ENCODE measurements around the gene PACSIN3.

DNA sequence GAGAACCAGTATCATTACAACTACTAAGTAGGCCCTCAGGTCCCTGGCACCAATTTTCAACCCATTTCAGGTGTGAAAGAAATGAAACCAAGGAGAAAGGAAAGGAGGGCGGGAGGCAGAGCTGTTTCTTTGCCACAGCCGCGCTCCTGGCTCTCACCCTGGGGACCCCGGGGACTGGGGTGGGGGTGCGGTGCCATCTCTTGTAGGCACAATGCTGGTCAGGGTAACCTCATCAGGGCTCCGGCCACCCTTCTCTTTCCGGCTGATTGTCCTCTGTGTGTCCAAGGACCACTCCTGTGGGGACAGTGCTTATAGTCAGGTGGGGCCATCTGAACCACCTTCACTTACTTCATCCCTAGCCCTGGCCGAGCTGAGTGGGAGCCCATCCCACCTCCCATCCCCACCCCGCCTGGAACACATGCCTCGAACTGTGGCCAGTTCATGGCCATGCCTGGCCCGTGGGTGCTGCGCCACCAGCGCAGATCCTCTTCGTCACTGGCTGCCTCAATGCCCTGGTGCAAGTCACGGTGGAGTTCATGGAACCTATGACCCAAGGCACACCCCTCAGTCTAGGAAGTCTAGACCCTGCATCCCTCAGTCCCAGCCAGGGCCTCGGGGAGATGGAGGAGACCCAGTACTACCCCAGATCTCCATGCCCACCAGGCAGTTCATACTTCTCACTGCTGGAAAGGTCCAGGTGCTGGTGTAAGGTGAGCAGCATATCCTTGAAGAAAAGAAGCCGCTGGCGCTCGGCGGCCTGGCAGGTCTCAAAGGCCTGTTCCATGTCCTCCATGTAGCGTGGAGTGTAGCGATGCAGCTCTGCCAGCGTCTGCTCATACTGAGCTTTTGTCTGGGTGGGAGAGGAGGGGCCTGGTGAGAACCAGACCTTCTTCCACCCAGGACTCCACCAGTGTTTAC, 7.2 kb downstream of the PACSIN3 start:
- TF ChIP-seq, protein P1, sequence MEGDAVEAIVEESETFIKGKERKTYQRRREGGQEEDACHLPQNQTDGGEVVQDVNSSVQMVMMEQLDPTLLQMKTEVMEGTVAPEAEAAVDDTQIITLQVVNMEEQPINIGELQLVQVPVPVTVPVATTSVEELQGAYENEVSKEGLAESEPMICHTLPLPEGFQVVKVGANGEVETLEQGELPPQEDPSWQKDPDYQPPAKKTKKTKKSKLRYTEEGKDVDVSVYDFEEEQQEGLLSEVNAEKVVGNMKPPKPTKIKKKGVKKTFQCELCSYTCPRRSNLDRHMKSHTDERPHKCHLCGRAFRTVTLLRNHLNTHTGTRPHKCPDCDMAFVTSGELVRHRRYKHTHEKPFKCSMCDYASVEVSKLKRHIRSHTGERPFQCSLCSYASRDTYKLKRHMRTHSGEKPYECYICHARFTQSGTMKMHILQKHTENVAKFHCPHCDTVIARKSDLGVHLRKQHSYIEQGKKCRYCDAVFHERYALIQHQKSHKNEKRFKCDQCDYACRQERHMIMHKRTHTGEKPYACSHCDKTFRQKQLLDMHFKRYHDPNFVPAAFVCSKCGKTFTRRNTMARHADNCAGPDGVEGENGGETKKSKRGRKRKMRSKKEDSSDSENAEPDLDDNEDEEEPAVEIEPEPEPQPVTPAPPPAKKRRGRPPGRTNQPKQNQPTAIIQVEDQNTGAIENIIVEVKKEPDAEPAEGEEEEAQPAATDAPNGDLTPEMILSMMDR (IDR thresholded peaks at IDR 0.05): no peak
- no peak for TF ChIP-seq POLR2A (IDR thresholded peaks at IDR 0.05)
